Liver (tissue), 9 donors: ENCODE measurements around the gene STK17A. TPM values are rescaled to one million over a fixed set of nuclear protein-coding genes. Genes with fewer than 3 reads are reported as not detected.

ENCODE experiments used
- DNase-seq: peaks from one replicate; pipeline ENCODE4 v3.0.0-alpha.2; 2017; ENCODE audit warnings: low spot score
- H3K27ac ChIP-seq, 2 donors: one replicate each; pipeline ENCODE4 v1.7.0; 2013; ENCODE audit warnings: inconsistent platforms in 2 of 2, low read length in 2 of 2, control low read depth in 1 of 2, low read depth in 1 of 2, mild to moderate bottlenecking in 1 of 2
- H3K27me3 ChIP-seq, 4 donors: one replicate each; pipeline versions ENCODE4 v1.6.1 to v1.7.0; 2013; ENCODE audit warnings: low read length in 3 of 4, inconsistent platforms in 1 of 4, mild to moderate bottlenecking in 1 of 4, moderate library complexity in 1 of 4; ENCODE audit not compliant: control insufficient read depth in 4 of 4, insufficient read depth in 4 of 4
- H3K36me3 ChIP-seq, 4 donors: one replicate each; pipeline versions ENCODE4 v1.6.1 to v1.7.0; 2013; ENCODE audit warnings: low read length in 3 of 4, mild to moderate bottlenecking in 3 of 4, low read depth in 1 of 4, moderate library complexity in 1 of 4; ENCODE audit not compliant: control insufficient read depth in 4 of 4, insufficient read depth in 3 of 4
- H3K4me1 ChIP-seq, 4 donors: one replicate each; pipeline versions ENCODE4 v1.6.1 to v1.7.0; 2013; ENCODE audit warnings: low read length in 3 of 4, mild to moderate bottlenecking in 3 of 4, moderate library complexity in 1 of 4; ENCODE audit not compliant: control insufficient read depth in 4 of 4, insufficient read depth in 4 of 4
- H3K4me3 ChIP-seq, 3 donors: one replicate each; pipeline versions ENCODE4 v1.6.1 to v1.7.0; 2013; ENCODE audit warnings: low read length in 3 of 3, control low read depth in 1 of 3, low read depth in 1 of 3, mild to moderate bottlenecking in 1 of 3
- H3K9ac ChIP-seq, 2 donors: one replicate each; pipeline ENCODE4 v1.7.0; 2013; ENCODE audit warnings: low read length in 2 of 2, mild to moderate bottlenecking in 2 of 2, moderate library complexity in 2 of 2, control low read depth in 1 of 2, low read depth in 1 of 2
- H3K9me3 ChIP-seq, 4 donors: one replicate each; pipeline versions ENCODE4 v1.6.1 to v1.7.0; 2013; ENCODE audit warnings: low read length in 3 of 4; ENCODE audit not compliant: control insufficient read depth in 4 of 4
- ATF3 ChIP-seq: IDR thresholded peaks from 2 replicates; pipeline ENCODE4 v1.6.1; 2016; ENCODE audit warnings: antibody characterized with exemption
- CTCF ChIP-seq: fragments of 150-350 bp; IDR thresholded peaks from 2 replicates; pipeline ENCODE4 v1.5.1; 2017; ENCODE audit warnings: improper control_type of control experiment, low read depth, low read length; ENCODE audit not compliant: missing input control
- EGR1 ChIP-seq, 2 donors: IDR thresholded peaks; 2 replicates each; pipeline ENCODE4 v1.6.1; 2016 to 2018; ENCODE audit warnings: antibody characterized with exemption in 2 of 2, low read depth in 2 of 2
- FOXA1 ChIP-seq: IDR thresholded peaks from 2 replicates; pipeline ENCODE4 v1.6.1; 2016; ENCODE audit warnings: antibody characterized with exemption
- FOXA2 ChIP-seq: IDR thresholded peaks from 2 replicates; pipeline ENCODE4 v1.6.1; 2016; ENCODE audit warnings: antibody characterized with exemption
- GABPA ChIP-seq, 2 donors: IDR thresholded peaks in 1 of 2; conservative IDR thresholded peaks in 1 of 2; 2 replicates each; pipeline ENCODE4 v1.6.1; 2016; ENCODE audit warnings: antibody characterized with exemption in 2 of 2, mild to moderate bottlenecking in 1 of 2, moderate library complexity in 1 of 2
- HNF4A ChIP-seq, 2 donors: conservative IDR thresholded peaks; 2 replicates each; pipeline ENCODE4 v1.6.1; 2016; ENCODE audit warnings: antibody characterized with exemption in 2 of 2, mild to moderate bottlenecking in 2 of 2
- HNF4G ChIP-seq: IDR thresholded peaks from 2 replicates; pipeline ENCODE4 v1.6.1; 2016; ENCODE audit warnings: antibody characterized with exemption
- JUND ChIP-seq, 2 donors: IDR thresholded peaks; 2 replicates each; pipeline ENCODE4 v1.6.1; 2016; ENCODE audit warnings: antibody characterized with exemption in 2 of 2
- MAX ChIP-seq: IDR thresholded peaks from 2 replicates; pipeline ENCODE4 v1.6.1; 2016; ENCODE audit warnings: antibody characterized with exemption
- NR2F2 ChIP-seq: IDR thresholded peaks from 2 replicates; pipeline ENCODE4 v1.6.1; 2016; ENCODE audit warnings: antibody characterized with exemption
- RAD21 ChIP-seq, 2 donors: IDR thresholded peaks; 2 replicates each; pipeline ENCODE4 v1.6.1; 2016; ENCODE audit warnings: antibody characterized with exemption in 2 of 2, mild to moderate bottlenecking in 2 of 2
- REST ChIP-seq: IDR thresholded peaks from 2 replicates; pipeline ENCODE4 v1.6.1; 2016; ENCODE audit warnings: antibody characterized with exemption, mild to moderate bottlenecking
- RXRA ChIP-seq, 2 donors: IDR thresholded peaks; 2 replicates each; pipeline ENCODE4 v1.6.1; 2017 to 2018; ENCODE audit warnings: antibody characterized with exemption in 2 of 2, mild to moderate bottlenecking in 1 of 2
- SP1 ChIP-seq: IDR thresholded peaks from 2 replicates; pipeline ENCODE4 v1.6.1; 2018; ENCODE audit warnings: antibody characterized with exemption, mild to moderate bottlenecking
- TAF1 ChIP-seq: conservative IDR thresholded peaks from 2 replicates; pipeline ENCODE4 v1.6.1; 2016; ENCODE audit warnings: antibody characterized with exemption, mild to moderate bottlenecking
- YY1 ChIP-seq: IDR thresholded peaks from 2 replicates; pipeline ENCODE4 v1.6.1; 2016; ENCODE audit warnings: antibody characterized with exemption, mild to moderate bottlenecking
- ZBTB33 ChIP-seq: IDR thresholded peaks from 2 replicates; pipeline ENCODE4 v1.6.1; 2016; ENCODE audit warnings: antibody characterized with exemption
- WGBS: extraction: QIAGEN DNeasy Blood & Tissue Kit; methylation state at CpG from one replicate; pipeline ENCODE4 v1.1.7; 2013; 5-methylcytosine and 5-hydroxymethylcytosine counted together
- polyA plus RNA-seq, 2 donors: library from polyadenylated mRNA; stranded (reverse) in 1 of 2; unstranded in 1 of 2; fragments of 200-250 nt in 1 of 2; fragments of >200 nt in 1 of 2; fragmentation: Nextera tagmentation in 1 of 2; extraction: Ambion mirVana in 1 of 2; gene quantifications; one replicate each; pipeline versions ENCODE4 v1.2.1 to v1.2.3, GENCODE V29; 2013 to 2015
- total RNA-seq, 2 donors: library from RNA; depleted of rRNA; stranded (reverse); fragments of >200 nt; gene quantifications; one replicate each; pipeline ENCODE4 v1.2.3, GENCODE V29; 2014
- donor health status: healthy.
- donor health status: healthy.
- donor health status: healthy.
- donor health status: healthy.
- donor health status: healthy.

Gene STK17A
- total and polyA plus RNA-seq, 4 donors, result 3.0 to 18.2 (median 7.2) TPM

GRCh38 chr7:43643846-43644245 is 60.9 kb downstream of the STK17A start (continued):
- no peak for TF ChIP-seq CTCF
- TF ChIP-seq FOXA2, result no peak
- TF ChIP-seq GABPA (IDR thresholded peaks at IDR 0.05 in 1 of 2, conservative IDR thresholded peaks at IDR 0.05 in 1 of 2), result no peak
- TF ChIP-seq NR2F2, result no peak
- TF ChIP-seq JUND (IDR thresholded peaks at IDR 0.05), result no peak

- Histone ChIP-seq H3K27me3 (no peaks in the 10 kb centered on the region), H3K9ac (no peak overlapping the region), H3K4me3 (no peak overlapping the region), H3K27ac (peak overlapping the region in 1 of 2 donors; percentile 78), H3K9me3 (no peaks in the 10 kb centered on the region), H3K36me3 (peaks cover 2 to 15% (median 8%) of the 10 kb centered on the region in 4 donors), H3K4me1 (peaks cover under 1 to 12% (median 7%) of the 10 kb centered on the region in 4 donors)
- WGBS, result 93% methylated on average over 3 of the region's 3 CpGs
- DNase-seq, result no peak
- no peak for TF ChIP-seq SP1
- no peak for TF ChIP-seq CTCF
- TF ChIP-seq JUND (IDR thresholded peaks at IDR 0.05), result no peak
- no peak for TF ChIP-seq ZBTB33
- TF ChIP-seq REST, result no peak
- TF ChIP-seq RXRA (IDR thresholded peaks at IDR 0.05), result no peak
- no peak for TF ChIP-seq YY1
- no peak for TF ChIP-seq HNF4A (conservative IDR thresholded peaks at IDR 0.05)
- no peak for TF ChIP-seq HNF4G
- no peak for TF ChIP-seq FOXA2
- no peak for TF ChIP-seq NR2F2
- no peak for TF ChIP-seq ATF3
- TF ChIP-seq MAX, result no peak
- TF ChIP-seq EGR1 (IDR thresholded peaks at IDR 0.05; ENCODE audit: low read depth in 2 of 2), result no peak
- no peak for TF ChIP-seq RAD21 (IDR thresholded peaks at IDR 0.05)
- TF ChIP-seq FOXA1, result no peak
- no peak for TF ChIP-seq TAF1
Measured at GRCh38 chr7:43645699-43646226, 62.9 kb downstream of the STK17A start.
